Gastroesophageal sphincter (tissue), 4 donors: ENCODE measurements around the gene SPSB3. TPM values are rescaled to one million over a fixed set of nuclear protein-coding genes. Genes with fewer than 3 reads are reported as not detected.
"Not testable (repeated sequence)": the region's sequence is repeated elsewhere in the genome, so short reads cannot be mapped to it uniquely, and the experiment has no call there.

Source experiments
- ATAC-seq: fragments of 150-250 bp; one replicate; pipeline ENCODE4 v1.9.1; 2016; ENCODE audit warnings: mild to moderate bottlenecking, moderate library complexity
- H3K27ac ChIP-seq, 4 donors: fragments of 200-600 bp; sonication (generic) in 3 of 4; 1 replicate in 3 of 4; 2 replicates in 1 of 4; pipeline ENCODE4 v1.5.1; 2016 to 2019
- H3K27me3 ChIP-seq: fragments of 200-600 bp; sonication (generic); one replicate; pipeline ENCODE4 v1.5.1; 2019
- H3K36me3 ChIP-seq, 2 donors: fragments of 200-600 bp; sonication (generic); one replicate each; pipeline ENCODE4 v1.5.1; 2019; ENCODE audit warnings: control low read depth in 1 of 2
- H3K4me1 ChIP-seq, 3 donors: fragments of 200-600 bp; sonication (generic); 1 replicate in 2 of 3; 2 replicates in 1 of 3; pipeline ENCODE4 v1.5.1; 2016 to 2019; ENCODE audit warnings: control low read depth in 2 of 3
- H3K4me3 ChIP-seq, 2 donors: fragments of 200-600 bp; sonication (generic); one replicate each; pipeline ENCODE4 v1.5.1; 2019; ENCODE audit warnings: mild to moderate bottlenecking in 1 of 2, moderate library complexity in 1 of 2
- H3K9me3 ChIP-seq, 3 donors: fragments of 200-600 bp; sonication (generic); one replicate each; pipeline ENCODE4 v1.5.1; 2017 to 2019; ENCODE audit warnings: control low read depth in 2 of 3
- EP300 ChIP-seq: sonication (generic); formaldehyde crosslinking; IDR thresholded peaks from one replicate; pipeline ENCODE4 v1.6.1; 2017; ENCODE audit warnings: antibody characterized with exemption, mild to moderate bottlenecking
- POLR2A ChIP-seq, 2 donors: fragments of 450-650 bp; IDR thresholded peaks; one replicate each; pipeline ENCODE4 v1.6.1; 2017; ENCODE audit warnings: antibody characterized with exemption in 2 of 2, mild to moderate bottlenecking in 2 of 2, moderate library complexity in 1 of 2
- POLR2AphosphoS5 ChIP-seq: sonication (generic); formaldehyde crosslinking; IDR thresholded peaks from one replicate; pipeline ENCODE4 v1.6.1; 2017; ENCODE audit warnings: antibody characterized with exemption
- WGBS, 2 donors: methylation state at CpG; one replicate each; pipeline ENCODE4 v1.1.5; 2018; ENCODE audit warnings: low coverage in 1 of 2; 5-methylcytosine and 5-hydroxymethylcytosine counted together
- total RNA-seq, 4 donors: library from RNA; depleted of rRNA; stranded (reverse); fragments of >200 nt; gene quantifications; one replicate each; pipeline ENCODE4 v1.1.0, GENCODE V29; 2016
- TF ChIP-seq, protein P1 (sequence below), 4 experiments: fragments of 200-600 bp in 2 of 4; fragments of 450-650 bp in 2 of 4; sonication (generic) in 1 of 4; IDR thresholded peaks; one replicate each; pipeline ENCODE4 v1.5.1; 2017 to 2019; ENCODE audit warnings: antibody characterized with exemption in 4 of 4, mild to moderate bottlenecking in 2 of 4, moderate library complexity in 2 of 4

Gene SPSB3
- total RNA-seq, 4 donors from 2014 or later, result 52.4 to 81.1 (median 75.4) TPM

DNA sequence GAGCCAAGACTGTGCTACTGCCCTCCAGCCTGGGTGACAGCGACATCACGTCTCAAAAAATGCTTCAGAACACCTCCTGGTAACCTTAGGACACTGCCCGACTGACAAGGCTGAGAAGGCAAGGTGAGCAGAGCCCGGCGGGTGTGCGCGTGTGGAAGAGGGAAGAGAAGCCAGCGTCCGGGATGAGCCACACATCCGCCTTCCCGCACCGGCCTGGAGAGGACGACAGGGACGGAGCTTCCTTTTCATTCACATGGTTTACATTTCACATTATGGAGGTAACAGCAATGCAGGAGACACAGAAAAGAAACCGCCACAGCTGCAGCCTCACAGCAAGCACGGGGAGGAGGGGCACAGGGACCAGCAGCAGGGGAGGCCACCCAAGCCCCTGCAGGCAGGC lies 27.7 kb upstream of the SPSB3 start:
- 94% methylated on average over 7 to 10 of the region's 16 CpGs for WGBS, 2 donors
- H3K36me3 ChIP-seq, result peaks cover 0 to 80% of the 10 kb centered on the region in 2 donors
- no peak for ATAC-seq
- TF ChIP-seq POLR2AphosphoS5, result no peak
- TF ChIP-seq POLR2A (IDR thresholded peaks at IDR 0.05), result no peak
- TF ChIP-seq EP300, result no peak
- TF ChIP-seq, protein P1, sequence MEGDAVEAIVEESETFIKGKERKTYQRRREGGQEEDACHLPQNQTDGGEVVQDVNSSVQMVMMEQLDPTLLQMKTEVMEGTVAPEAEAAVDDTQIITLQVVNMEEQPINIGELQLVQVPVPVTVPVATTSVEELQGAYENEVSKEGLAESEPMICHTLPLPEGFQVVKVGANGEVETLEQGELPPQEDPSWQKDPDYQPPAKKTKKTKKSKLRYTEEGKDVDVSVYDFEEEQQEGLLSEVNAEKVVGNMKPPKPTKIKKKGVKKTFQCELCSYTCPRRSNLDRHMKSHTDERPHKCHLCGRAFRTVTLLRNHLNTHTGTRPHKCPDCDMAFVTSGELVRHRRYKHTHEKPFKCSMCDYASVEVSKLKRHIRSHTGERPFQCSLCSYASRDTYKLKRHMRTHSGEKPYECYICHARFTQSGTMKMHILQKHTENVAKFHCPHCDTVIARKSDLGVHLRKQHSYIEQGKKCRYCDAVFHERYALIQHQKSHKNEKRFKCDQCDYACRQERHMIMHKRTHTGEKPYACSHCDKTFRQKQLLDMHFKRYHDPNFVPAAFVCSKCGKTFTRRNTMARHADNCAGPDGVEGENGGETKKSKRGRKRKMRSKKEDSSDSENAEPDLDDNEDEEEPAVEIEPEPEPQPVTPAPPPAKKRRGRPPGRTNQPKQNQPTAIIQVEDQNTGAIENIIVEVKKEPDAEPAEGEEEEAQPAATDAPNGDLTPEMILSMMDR (IDR thresholded peaks at IDR 0.05), result no peak
- no peaks in the 10 kb centered on the region for H3K9me3 ChIP-seq
- no peak overlapping the region for H3K27ac ChIP-seq
- H3K4me1 ChIP-seq, result peaks cover 0 to 10% (median 0%) of the 10 kb centered on the region in 3 donors
- H3K4me3 ChIP-seq, result no peak overlapping the region
- H3K27me3 ChIP-seq, result no peaks in the 10 kb centered on the region

DNA sequence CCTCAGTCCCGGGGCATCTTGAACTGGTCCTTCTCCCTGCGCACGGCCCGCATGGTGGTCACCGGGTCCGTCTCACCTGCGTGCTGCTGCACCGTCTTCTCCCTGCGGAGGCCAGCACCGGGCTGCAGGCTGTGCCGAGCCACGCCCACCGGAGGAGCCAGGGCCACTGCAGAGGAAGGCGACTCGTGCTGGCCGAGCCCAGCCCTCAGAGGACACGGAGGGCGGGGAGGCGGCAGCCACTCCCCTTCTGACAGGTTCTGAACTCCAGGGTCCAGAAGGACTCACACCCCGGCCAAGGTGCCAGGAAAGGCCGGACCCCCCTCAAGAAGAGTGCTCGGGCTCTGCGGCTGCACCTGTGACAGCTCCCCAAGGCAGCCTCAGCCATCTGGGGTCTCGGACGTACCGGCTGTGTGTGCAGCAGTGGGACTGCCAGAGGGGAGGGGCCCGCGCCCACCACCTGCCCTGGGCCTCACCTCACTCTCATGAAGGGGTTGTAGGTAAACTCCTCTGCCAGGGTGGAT lies 27.0 kb upstream of the SPSB3 start:
- H3K9me3 ChIP-seq, result no peaks in the 10 kb centered on the region
- no peaks in the 10 kb centered on the region for H3K27me3 ChIP-seq
- 85% methylated on average over 5 of the region's 28 CpGs; no CpG with 5 or more reads in 1 of the 2 donors for WGBS, 2 donors
- no peak for ATAC-seq
- TF ChIP-seq EP300, result no peak
- no peak for TF ChIP-seq POLR2AphosphoS5
- no peak for TF ChIP-seq POLR2A (IDR thresholded peaks at IDR 0.05)
- TF ChIP-seq, protein P1 (IDR thresholded peaks at IDR 0.05), result no peak
- H3K4me3 ChIP-seq, result no peak overlapping the region
- H3K4me1 ChIP-seq, result peaks cover 0 to 10% (median 0%) of the 10 kb centered on the region in 3 donors
- H3K36me3 ChIP-seq, result peaks cover 0 to 76% of the 10 kb centered on the region in 2 donors
- no peak overlapping the region for H3K27ac ChIP-seq

DNA sequence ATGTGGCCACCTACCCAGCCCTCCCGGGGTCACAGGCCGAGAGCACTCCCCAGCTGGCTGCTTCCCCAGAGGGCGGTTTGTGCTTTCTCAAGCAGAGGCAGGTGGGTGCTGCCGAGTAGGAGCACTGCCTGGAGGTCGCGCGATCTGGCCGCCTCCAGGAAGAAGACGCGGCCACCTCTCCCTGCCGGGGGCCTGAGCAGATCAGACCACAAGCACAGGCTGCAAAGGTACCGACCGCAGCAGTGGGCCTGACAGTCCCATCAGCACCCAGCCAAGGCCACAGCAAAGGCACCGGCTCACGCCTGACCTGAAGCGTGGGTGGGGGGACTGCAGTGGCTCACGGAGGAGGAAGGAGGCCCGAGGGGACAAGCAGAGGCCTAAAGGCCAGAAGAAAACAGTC lies 26.3 kb upstream of the SPSB3 start:
- Histone ChIP-seq H3K27ac (no peak overlapping the region), H3K36me3 (peaks cover 0 to 74% of the 10 kb centered on the region in 2 donors), H3K9me3 (no peaks in the 10 kb centered on the region), H3K27me3 (no peaks in the 10 kb centered on the region), H3K4me3 (no peak overlapping the region), H3K4me1 (peaks cover 0 to 10% (median 0%) of the 10 kb centered on the region in 3 donors)
- WGBS, 2 donors, result no CpG with 5 or more reads among the region's 18 CpGs
- TF ChIP-seq POLR2A (IDR thresholded peaks at IDR 0.05), result no peak
- no peak for TF ChIP-seq POLR2AphosphoS5
- TF ChIP-seq EP300, result no peak
- TF ChIP-seq, protein P1 (IDR thresholded peaks at IDR 0.05), result no peak
- ATAC-seq, result no peak

DNA sequence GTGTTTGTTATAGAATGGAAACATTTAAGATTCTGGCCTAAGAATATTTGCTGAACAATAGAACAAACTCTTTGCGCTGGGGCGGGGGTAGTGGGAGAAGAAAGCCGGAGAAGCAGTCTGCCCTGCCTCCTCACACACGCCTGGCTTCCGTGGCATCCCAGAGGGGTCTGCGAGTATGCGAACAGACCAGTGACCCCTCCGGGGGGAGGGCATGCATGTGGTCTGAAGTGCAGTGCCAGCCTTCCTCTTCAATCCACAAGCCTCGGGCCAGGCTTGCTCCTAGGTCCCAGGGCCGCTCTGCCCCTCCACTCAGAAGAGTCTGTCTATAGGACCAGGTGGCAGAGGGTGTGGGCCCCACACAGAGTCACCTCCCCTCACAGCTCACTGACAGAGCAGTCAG lies 25.3 kb upstream of the SPSB3 start:
- Histone ChIP-seq H3K36me3 (peaks cover 0 to 66% of the 10 kb centered on the region in 2 donors), H3K9me3 (no peaks in the 10 kb centered on the region), H3K4me3 (no peak overlapping the region), H3K27me3 (no peaks in the 10 kb centered on the region), H3K4me1 (peaks cover 0 to 3% (median 0%) of the 10 kb centered on the region in 3 donors), H3K27ac (no peak overlapping the region)
- TF ChIP-seq, protein P1 (IDR thresholded peaks at IDR 0.05), result no peak
- TF ChIP-seq EP300, result no peak
- TF ChIP-seq POLR2AphosphoS5, result no peak
- no peak for TF ChIP-seq POLR2A (IDR thresholded peaks at IDR 0.05)
- 83% methylated on average over 7 of the region's 10 CpGs; no CpG with 5 or more reads in 1 of the 2 donors for WGBS, 2 donors
- ATAC-seq, result no peak

DNA sequence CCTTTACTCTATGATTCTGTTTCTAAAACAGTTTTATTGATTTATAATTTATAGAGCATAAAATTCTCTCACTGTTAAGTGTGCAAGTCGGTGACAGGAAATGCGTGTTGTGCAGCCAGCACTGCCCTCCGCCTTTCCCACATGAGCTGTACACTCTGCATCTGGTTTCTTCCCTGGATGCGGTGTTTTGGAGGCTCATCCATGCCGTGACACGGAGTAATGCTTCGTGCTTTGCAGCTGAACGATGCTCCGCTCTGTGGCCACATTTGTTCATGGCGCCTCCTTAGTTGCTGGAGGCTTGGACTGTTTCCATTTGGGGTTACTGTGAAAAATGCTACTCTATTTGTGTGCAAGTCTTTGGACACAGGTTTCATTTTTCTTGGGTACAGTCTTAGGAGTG lies 18.3 kb upstream of the SPSB3 start:
- Histone ChIP-seq H3K4me1 (no peaks in the 10 kb centered on the region), H3K4me3 (no peak overlapping the region), H3K27me3 (no peaks in the 10 kb centered on the region), H3K27ac (no peak overlapping the region), H3K9me3 (peaks cover 0 to 6% (median 0%) of the 10 kb centered on the region in 3 donors), H3K36me3 (peaks cover 0 to 12% of the 10 kb centered on the region in 2 donors)
- TF ChIP-seq EP300 (no peak), POLR2AphosphoS5 (no peak), POLR2A (IDR thresholded peaks at IDR 0.05) (no peak)
- TF ChIP-seq, protein P1 (IDR thresholded peaks at IDR 0.05), result no peak
- WGBS, 2 donors, result 53 to 74% methylated on average over 10 of the region's 10 CpGs
- no peak for ATAC-seq

DNA sequence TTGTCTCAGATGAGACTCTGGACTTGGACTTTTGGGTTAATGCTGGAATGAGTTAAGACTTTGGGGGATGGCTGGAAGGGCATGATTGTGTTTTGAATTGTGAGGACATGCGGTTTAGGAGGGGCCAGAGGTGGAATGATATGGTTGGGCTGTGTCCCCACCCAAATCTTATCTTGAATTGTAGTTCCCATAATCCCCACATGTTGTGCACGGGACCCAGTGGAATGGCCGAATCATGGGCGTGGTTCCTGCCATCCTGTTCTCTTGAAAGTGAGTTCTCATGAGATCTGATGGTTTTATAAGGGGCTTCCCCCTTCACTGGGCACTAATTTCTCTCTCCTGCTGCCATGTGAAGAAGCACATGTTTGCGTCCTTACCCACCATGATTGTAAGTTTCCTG lies 16.9 kb upstream of the SPSB3 start:
- not testable (repeated sequence) for H3K27me3 ChIP-seq, ATAC-seq, H3K36me3 ChIP-seq, H3K9me3 ChIP-seq, H3K4me3 ChIP-seq, H3K4me1 ChIP-seq, H3K27ac ChIP-seq
- WGBS, 2 donors, result 94 to 100% methylated on average over 1 to 3 of the region's 5 CpGs
